OCI-LY7 (cell line): ENCODE data around the gene SANBR. TPM values are rescaled to one million over a fixed set of nuclear protein-coding genes. Genes with fewer than 3 reads are reported as not detected.

Experiments
- BruUV-seq: library from RNA; stranded (reverse); fragments of 400-500 nt; replicated peaks from 2 replicates; lab custom pipeline; 2021; lab: Mats Ljungman, UMichigan
- CTCF ChIA-PET: fragments of 300-600 bp; sonication (Branson Sonifier 250); formaldehyde crosslinking; loops from one replicate; lab custom pipeline; 2022; ENCODE audit warnings: antibody characterized with exemption; ENCODE audit not compliant: unreplicated experiment; lab: Charles Lee
- POLR2A ChIA-PET: fragments of 300-600 bp; sonication (Branson Sonifier 250); formaldehyde crosslinking; loops from one replicate; lab custom pipeline; 2022; ENCODE audit warnings: antibody characterized with exemption; lab: Charles Lee
- DNase-seq: peaks from one replicate; pipeline ENCODE4 v3.0.0-alpha.2; 2015; ENCODE audit warnings: low spot score
- H2AFZ ChIP-seq: fragments of 200-600 bp; sonication (generic), shearing (Covaris generic); 2 replicates; pipeline ENCODE4 v1.6.1; 2014; ENCODE audit warnings: mild to moderate bottlenecking, antibody characterized with exemption, low read length, moderate library complexity
- H3K27ac ChIP-seq: fragments of 200-600 bp; sonication (generic); 2 replicates; pipeline ENCODE4 v1.5.1; 2014; ENCODE audit warnings: mixed run types, low read depth, mild to moderate bottlenecking, moderate library complexity, low read length, inconsistent platforms; ENCODE audit not compliant: poor library complexity, severe bottlenecking
- H3K36me3 ChIP-seq: fragments of 200-600 bp; sonication (generic); 2 replicates; pipeline ENCODE4 v1.6.1; 2014; ENCODE audit warnings: mild to moderate bottlenecking, antibody characterized with exemption, low read length, moderate library complexity, mixed read lengths; ENCODE audit not compliant: insufficient read depth
- H3K4me1 ChIP-seq: fragments of 200-600 bp; sonication (generic); 2 replicates; pipeline ENCODE4 v1.5.1; 2014; ENCODE audit warnings: mild to moderate bottlenecking, low read length; ENCODE audit not compliant: insufficient read depth, poor library complexity, severe bottlenecking
- H3K4me2 ChIP-seq: fragments of 200-600 bp; sonication (generic); 2 replicates; pipeline ENCODE4 v1.6.1; 2014; ENCODE audit warnings: mild to moderate bottlenecking, low read length
- H3K4me3 ChIP-seq: fragments of 200-600 bp; sonication (generic); 2 replicates; pipeline ENCODE4 v1.5.1; 2014; ENCODE audit warnings: mild to moderate bottlenecking, low read depth, low read length; ENCODE audit not compliant: poor library complexity, severe bottlenecking
- H3K79me2 ChIP-seq: fragments of 200-600 bp; sonication (generic); 2 replicates; pipeline ENCODE4 v1.6.1; 2016; ENCODE audit warnings: low read depth, mild to moderate bottlenecking, low read length, moderate library complexity, mixed read lengths; ENCODE audit not compliant: insufficient read depth
- H3K9me2 ChIP-seq: fragments of 200-600 bp; sonication (generic); 2 replicates; pipeline ENCODE4 v1.6.1; 2016; ENCODE audit warnings: mild to moderate bottlenecking, low read length, mixed read lengths; ENCODE audit not compliant: insufficient read depth
- H3K9me3 ChIP-seq: fragments of 200-600 bp; sonication (generic); 2 replicates; pipeline ENCODE4 v1.6.1; 2014; ENCODE audit warnings: mild to moderate bottlenecking, mixed run types, low read length, mixed read lengths
- H4K20me1 ChIP-seq: fragments of 200-600 bp; sonication (generic); 2 replicates; pipeline ENCODE4 v1.6.1; 2014; ENCODE audit warnings: mild to moderate bottlenecking, antibody characterized with exemption, low read length, moderate library complexity, mixed read lengths; ENCODE audit not compliant: insufficient read depth
- CTCF ChIP-seq: fragments of 200-600 bp; sonication (generic); conservative IDR thresholded peaks from 2 replicates; pipeline ENCODE4 v1.5.1; 2014; ENCODE audit warnings: mild to moderate bottlenecking, antibody characterized with exemption, low read length, moderate library complexity, mixed read lengths
- EZH2phosphoT487 ChIP-seq: fragments of 200-600 bp; sonication (generic); IDR thresholded peaks from 2 replicates; pipeline ENCODE4 v1.6.1; 2018; ENCODE audit warnings: low read depth, borderline replicate concordance, mild to moderate bottlenecking, mixed run types, antibody characterized with exemption, low read length, moderate library complexity, mixed read lengths
- intact Hi-C: fragments of 100-400 bp; cut with micrococcal nuclease; formaldehyde crosslinking; loops from one replicate; pipeline ENCODE4 v1.10.0; 2022; ENCODE audit not compliant: unreplicated experiment
- total RNA-seq, 2 experiments: library from RNA; depleted of rRNA in 1 of 2; stranded (reverse); fragments of >200 nt in 1 of 2; shearing (Covaris generic) in 1 of 2; gene quantifications; 2 replicates each; pipeline ENCODE4 v1.2.3, GENCODE V29; 2014 to 2022

SANBR gene
- total RNA-seq, 2 experiments from 2014 or later, result 8.3 to 11.9 TPM

GRCh38 chr2:61018798-61019197 lies 46.9 kb upstream of the SANBR start:
- H2AFZ ChIP-seq, result no peak overlapping the region; the same call in 1 of the 2 replicates
- peak overlapping the region; percentile 95 for H3K4me2 ChIP-seq
- peaks cover 40% of the 10 kb centered on the region for H3K36me3 ChIP-seq
- POLR2A ChIA-PET, result no interaction called here
- H3K27ac ChIP-seq, result peak overlapping the region; percentile 87
- peaks cover 57% of the 10 kb centered on the region for H3K79me2 ChIP-seq
- H3K9me2 ChIP-seq, result no peaks in the 10 kb centered on the region
- peaks cover 22% of the 10 kb centered on the region for H3K4me1 ChIP-seq
- peak overlapping the region; percentile 89 for H3K4me3 ChIP-seq
- DNase-seq, result no peak
- CTCF ChIA-PET, result no interaction called here
- no peak for TF ChIP-seq EZH2phosphoT487
- no peak for TF ChIP-seq CTCF
- H3K9me3 ChIP-seq, result peaks cover 6% of the 10 kb centered on the region
- H4K20me1 ChIP-seq, result peaks cover 6% of the 10 kb centered on the region; the same call in 1 of the 2 replicates
- BruUV-seq, result no TSS peak
- intact Hi-C loops, result loop anchor here (5.0 kb wide), 1 partner anchor 519 kb away; the partner anchor contains the start of gene XPO1

GRCh38 chr2:61021228-61021660 lies 44.4 kb upstream of the SANBR start:
- H3K4me3 ChIP-seq, result no peak overlapping the region
- H3K27ac ChIP-seq, result no peak overlapping the region
- peaks cover 45% of the 10 kb centered on the region for H3K36me3 ChIP-seq
- no peak for DNase-seq
- intact Hi-C loops, result no loop called here
- H3K79me2 ChIP-seq, result peaks cover 49% of the 10 kb centered on the region
- H2AFZ ChIP-seq, result no peak overlapping the region
- ChIA-PET CTCF (no interaction called here), POLR2A (interaction anchor here (1.0 to 1.2 kb wide), 3 partner anchors 14 to 845 kb away, joined by 3 read pairs; no protein-coding TSS in a partner anchor)
- H3K4me1 ChIP-seq, result peaks cover 12% of the 10 kb centered on the region
- BruUV-seq, result no TSS peak
- no peak overlapping the region for H3K4me2 ChIP-seq
- peaks cover 6% of the 10 kb centered on the region for H3K9me3 ChIP-seq
- no peak for TF ChIP-seq CTCF
- no peak for TF ChIP-seq EZH2phosphoT487
- H3K9me2 ChIP-seq, result no peaks in the 10 kb centered on the region
- H4K20me1 ChIP-seq, result peaks cover 6% of the 10 kb centered on the region; the same call in 1 of the 2 replicates

- TF ChIP-seq EZH2phosphoT487 (no peak), CTCF (no peak)
- DNase-seq, result no peak
- Histone ChIP-seq H2AFZ (no peak overlapping the region), H4K20me1 (peaks cover 2% of the 10 kb centered on the region; the same call in 1 of the 2 replicates), H3K9me3 (peaks cover 6% of the 10 kb centered on the region), H3K27ac (no peak overlapping the region), H3K36me3 (peaks cover 48% of the 10 kb centered on the region), H3K9me2 (no peaks in the 10 kb centered on the region), H3K4me3 (no peak overlapping the region), H3K4me2 (no peak overlapping the region), H3K79me2 (peaks cover 33% of the 10 kb centered on the region), H3K4me1 (peaks cover 10% of the 10 kb centered on the region)
- POLR2A ChIA-PET, result no interaction called here
- BruUV-seq, result no TSS peak
- intact Hi-C loops, result no loop called here
- CTCF ChIA-PET, result no interaction called here
These were observed 42.0 kb upstream of the SANBR start for GRCh38 chr2:61023670-61024069.
